ENCODE measurements around the gene JPT1.
"Not testable (repeated sequence)": the region's sequence is repeated elsewhere in the genome, so short reads cannot be mapped to it uniquely, and the experiment has no call there.

JPT1 gene

DNA sequence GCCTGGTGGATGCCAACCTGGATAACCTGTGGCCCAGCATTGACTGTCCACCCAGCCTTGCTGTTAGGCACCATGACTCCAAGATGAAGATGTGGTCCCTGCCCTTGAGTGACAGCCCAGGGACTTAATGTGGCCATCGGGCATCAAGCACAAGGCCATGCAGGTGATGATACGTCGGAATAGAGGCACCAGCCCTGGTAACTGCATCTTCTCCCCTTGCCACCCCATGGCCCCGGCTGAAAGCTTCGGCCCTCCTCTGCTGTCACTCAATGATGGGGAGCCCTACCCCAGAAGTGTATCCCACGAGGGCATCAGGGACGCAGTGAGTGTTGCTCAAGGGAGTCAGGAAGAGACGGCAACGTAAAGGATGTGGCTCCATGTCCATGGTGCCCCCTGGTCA is 24.7 kb downstream of the JPT1 start:
- DNase-seq: no peak

DNA sequence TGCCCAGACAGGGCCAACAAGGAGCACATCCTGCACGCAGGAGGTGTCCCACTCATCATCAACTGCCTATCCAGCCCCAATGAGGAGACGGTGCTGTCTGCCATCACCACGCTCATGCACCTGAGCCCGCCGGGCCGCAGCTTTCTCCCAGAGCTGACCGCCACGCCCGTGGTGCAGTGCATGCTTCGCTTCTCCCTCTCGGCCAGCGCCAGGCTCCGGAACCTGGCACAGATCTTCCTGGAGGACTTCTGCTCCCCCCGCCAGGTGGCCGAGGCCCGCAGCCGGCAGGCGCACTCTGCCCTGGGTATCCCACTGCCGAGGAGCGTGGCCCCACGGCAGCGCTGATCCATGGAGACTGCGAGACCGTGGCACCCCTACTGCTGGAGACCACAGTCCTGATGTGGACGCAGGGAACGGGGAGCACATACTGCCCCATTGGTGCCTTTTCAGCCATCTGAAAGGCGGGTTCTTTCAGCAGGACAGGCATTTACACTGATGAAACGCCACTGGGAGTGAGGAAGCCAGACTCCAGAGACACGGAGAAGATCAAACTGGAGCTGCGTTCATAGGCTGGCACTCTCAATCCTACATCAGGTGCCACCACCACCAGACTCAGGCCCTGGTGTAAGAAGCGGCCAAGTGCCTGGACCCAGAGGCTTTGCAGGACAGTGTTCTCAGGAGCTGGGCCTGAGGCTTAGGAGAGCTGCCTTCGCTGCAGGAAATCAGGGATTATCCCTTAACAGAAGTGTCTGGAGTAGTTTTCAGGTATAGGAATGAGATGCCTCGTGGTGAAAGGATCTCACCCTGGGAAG is 25.4 kb downstream of the JPT1 start:
- no peak for DNase-seq

GRCh38 chr17:75127936-75128335 is 26.4 kb downstream of the JPT1 start:
- not testable (repeated sequence) for DNase-seq

GRCh38 chr17:75126954-75127353 is 27.4 kb downstream of the JPT1 start:
- DNase-seq: no peak

DNA sequence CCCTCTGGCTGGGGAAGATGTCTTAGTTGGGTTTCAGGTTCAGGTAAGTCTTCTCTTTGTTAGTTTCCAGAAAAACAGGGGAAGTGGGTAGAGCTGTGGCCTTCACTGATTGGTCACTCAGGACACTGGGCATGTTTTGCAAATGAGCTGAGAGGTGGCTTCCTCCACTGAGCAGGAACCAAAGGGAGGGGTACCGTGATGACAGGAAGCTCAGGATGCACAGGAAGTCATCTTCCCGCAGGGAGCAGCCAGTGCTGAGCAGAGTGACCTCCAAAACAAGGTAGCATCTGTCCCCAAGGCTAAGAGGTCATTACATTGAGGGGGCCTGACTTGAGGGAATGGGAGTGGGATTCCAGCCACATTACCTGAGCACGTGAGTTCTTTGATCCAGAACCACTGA is 28.3 kb downstream of the JPT1 start:
- no peak for DNase-seq

DNA sequence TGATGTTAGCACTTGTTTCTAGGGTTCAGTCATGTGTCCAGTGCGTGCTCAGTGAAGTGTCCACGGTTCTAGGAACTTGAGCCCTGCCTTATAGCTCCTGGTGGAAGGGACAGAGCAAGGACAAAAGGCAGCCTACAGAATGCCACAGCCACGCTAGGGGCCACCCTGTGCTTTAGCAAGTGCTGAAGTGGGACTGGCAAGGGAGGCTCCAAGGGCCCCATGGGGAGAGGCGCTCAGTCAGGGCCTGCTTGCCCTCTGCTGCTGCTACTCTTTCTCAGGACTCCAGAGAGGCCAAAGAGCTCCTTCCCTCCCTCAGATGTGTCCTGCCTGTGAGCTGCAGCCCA is 29.5 kb downstream of the JPT1 start:
- DNase-seq: no peak

DNA sequence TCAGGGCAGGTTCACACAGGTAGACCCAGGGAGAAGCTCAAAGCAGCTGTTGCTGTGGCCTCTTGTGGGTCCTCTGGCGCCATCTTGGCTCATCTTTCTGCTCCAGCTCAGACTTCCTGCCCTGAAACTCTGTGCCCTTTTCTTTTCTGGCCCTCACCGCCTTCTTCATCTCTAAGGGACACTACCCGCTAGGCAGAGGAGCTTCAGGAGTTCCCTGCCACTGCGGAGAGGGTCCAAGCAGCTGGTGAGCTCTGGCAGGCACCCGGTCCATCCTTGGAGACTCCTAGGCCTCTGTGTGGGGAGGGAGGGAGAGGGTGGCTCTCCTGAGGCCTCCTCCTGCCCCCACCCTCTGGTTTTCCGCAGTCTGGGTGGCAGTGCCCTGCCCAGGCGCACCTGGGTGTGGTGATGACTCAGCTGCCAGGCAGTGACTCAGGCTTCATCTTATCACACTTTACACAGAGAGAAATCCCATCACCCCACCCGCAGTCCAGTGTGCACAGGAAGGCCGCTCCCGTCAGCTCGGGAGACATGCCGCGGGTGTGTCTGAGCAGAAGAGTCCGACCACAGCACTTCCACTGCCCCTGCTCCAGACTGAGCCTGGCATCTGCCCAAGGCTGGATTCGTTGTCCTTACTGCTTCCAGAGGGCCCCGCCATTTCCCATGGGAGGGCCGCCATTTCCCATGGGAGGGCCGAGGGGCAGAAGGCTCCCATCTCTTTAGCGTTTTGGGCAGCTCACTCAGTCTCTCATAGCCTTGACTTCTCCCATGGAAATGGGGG is 30.1 kb downstream of the JPT1 start:
- peak; percentile 74 for DNase-seq

DNA sequence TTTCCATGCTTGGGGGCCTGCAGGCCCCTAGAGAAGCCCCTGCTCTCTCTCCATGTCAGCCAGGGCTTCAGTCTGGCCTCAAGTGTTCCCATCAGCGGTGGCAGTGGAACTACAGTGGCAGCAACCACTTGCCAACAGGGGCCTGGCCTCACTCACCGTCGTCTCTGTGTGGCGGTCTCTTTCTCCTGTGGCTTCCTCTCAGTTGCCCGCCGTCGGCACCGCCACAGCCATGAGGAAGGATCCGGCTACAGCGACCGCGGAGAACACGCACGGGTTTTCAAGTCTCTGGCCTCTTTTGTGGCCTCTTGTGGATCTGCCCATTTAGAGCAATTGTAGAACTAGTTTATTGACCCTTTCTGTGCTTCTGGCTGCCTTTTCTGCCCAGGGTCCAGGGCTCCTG is 36.0 kb downstream of the JPT1 start:
- DNase-seq: no peak

GRCh38 chr17:75116737-75117136 is 37.6 kb downstream of the JPT1 start:
- DNase-seq: no peak

- no peak for DNase-seq
These were observed 38.8 kb downstream of the JPT1 start for GRCh38 chr17:75115555-75115954.

- DNase-seq: peak; percentile 16
These were observed 39.6 kb downstream of the JPT1 start for GRCh38 chr17:75114552-75115314.

DNA sequence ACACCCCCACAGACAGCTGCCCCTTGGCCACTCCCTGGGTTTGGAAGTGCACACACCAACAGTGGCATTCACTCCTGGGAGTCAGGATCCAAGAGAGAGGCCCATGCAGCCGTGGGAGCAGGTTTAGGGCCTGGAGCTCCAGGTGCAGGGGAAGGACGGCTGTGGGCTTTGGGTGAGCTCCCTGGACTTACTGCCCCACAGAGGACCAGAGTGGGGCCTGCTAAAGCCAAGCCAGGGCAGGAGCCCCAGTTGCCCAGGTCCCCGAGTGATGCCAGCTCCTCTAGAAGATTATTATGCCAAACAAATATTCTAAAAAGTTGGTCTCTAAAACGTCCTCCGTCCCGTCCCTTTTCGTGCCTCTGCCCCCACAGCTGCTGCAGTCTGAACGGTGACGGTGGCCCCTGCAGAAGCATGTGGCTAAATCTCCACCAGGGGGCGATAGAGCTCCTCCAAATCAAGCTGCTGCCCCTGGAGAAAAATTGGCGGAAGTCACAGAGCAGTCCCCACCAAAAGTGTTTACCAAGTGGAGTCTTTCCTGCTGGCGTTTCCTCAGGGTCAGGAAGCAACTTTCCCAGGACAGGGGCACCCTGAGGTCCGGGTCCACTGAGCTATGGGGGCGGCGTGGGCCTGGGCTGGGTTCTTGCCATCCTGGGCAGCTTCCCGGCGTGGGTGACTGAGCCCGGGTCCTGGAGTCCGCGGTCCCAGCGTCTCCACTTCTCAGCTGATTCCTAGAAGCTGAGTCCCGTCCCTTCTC is 40.3 kb downstream of the JPT1 start:
- peak; percentile 90 for DNase-seq

DNA sequence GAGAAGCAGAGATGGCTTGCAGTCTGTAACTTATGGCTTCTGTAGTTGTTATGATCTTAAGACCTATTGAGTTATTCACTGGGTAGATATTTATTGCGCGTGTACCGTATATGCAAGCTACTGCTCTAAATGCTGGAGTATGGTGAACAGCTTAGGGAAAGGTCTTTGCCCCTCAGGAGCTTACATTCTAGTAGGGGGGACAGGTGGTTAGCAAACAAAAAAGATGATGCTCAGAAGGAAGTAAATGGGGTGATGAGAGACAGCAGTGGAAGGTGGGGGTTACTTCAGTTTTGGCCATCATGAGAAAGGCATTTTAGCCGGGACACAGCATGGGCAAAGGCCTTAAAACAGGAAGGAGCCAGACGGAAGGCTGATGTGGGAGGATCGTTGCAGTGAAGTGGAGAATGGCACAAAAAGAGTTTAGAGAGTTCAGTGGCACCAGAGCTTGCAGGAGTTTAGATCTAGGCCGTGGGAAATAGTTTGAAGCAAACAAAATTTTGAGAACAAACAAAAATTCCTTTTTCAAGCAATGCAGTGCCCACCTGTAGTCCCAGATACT is 42.5 kb downstream of the JPT1 start:
- DNase-seq: no peak

GRCh38 chr17:75110234-75110937 is 43.9 kb downstream of the JPT1 start:
- DNase-seq: no peak

- peak; percentile 90 for DNase-seq
These were observed 44.7 kb downstream of the JPT1 start, which contains the start of gene ARMC7 for GRCh38 chr17:75109407-75110233. Gene ARMC7 (plus strand): TSS chr17:75109969. CDS start chr17:75110289, 320 bp downstream.

GRCh38 chr17:75109046-75109406 is 45.3 kb downstream of the JPT1 start:
- no peak for DNase-seq

DNA sequence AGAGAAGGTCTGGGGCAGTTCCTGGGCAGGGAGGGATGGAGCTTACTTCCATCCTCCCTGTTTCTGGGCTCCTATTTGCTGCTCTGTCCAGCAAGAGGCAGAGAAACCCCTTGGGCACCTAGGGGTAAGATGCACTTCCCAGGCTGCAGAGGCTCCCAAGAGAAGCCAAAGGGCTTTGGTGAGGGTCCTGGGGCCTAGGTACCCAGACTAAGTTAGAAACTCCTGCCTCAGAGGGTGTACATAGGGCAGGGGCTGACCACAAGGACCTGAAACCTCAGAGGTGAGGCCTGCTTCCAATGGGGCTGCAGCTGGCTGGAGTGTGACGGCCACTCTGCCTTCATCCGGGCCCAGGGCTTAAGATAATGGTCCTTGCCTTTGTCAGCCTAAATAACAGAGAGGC is 46.1 kb downstream of the JPT1 start:
- DNase-seq: no peak

DNA sequence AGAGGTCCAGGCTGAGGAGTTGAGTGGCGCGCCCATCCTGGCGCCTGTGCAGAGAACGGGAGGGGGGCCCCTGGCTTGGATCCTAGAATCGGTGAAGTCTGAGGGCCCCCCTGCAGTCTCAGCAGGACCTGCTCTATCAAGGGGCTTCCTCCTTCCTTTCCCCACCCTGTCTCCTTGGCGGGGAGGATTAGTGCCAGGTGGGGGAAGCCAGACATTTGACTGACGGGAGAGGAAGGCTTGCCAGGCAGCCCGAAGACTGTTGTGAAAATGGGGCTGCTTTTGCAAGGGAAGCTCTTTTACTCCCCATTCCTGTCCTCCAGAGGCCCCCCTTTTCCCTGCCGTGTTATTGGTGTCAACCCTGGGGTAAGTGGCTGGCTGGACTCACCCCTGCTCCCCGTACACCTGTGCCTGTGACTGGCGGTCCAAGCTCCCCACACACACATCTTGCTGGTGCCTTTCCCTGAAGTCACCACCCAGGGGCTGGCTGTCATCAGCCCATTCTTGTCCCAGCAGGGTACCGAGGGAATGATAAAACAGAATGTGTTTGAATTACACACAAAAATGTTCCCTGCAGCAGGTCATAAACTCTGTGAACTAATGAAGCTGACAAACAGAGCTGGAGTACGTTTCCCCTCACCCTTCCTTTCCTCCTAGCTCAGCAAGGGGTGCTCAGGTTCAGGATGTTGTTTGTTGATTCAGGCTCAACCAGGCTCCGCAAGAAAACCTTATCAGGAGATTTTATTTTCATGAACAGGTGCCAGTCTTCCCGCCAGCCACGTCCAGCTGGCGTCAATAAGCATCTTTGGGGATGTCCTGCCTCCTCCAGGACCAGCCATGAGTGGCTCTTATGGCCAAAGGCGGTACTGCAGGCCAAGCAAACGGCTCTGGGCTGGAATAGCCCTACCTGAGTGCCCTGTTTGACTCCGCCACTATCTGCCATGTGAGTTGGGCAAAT is 48.9 kb downstream of the JPT1 start:
- DNase-seq: peak; percentile 19

All from stimulated activated CD4-positive, alpha-beta T cell treated with anti-CD3 and anti-CD28 coated beads, Interleukin-1b, Interleukin-23, amount 100 ng/mL, for 48 hours (primary cell).